CD4-positive, alpha-beta T cell (primary cell): ENCODE data around the gene FKBP2. TPM values are rescaled to one million over a fixed set of nuclear protein-coding genes. Genes with fewer than 3 reads are reported as not detected.

Source experiments
- ATAC-seq: fragments of 200-7000 bp; cut with Tn5 transposase; one replicate; pipeline ENCODE4 v1.10.0; 2022; ENCODE audit warnings: mild to moderate bottlenecking; ENCODE audit not compliant: poor library complexity
- CTCF ChIA-PET: fragments of 350-600 bp; sonication (Branson Sonifier 250); formaldehyde crosslinking; loops from one replicate; lab custom pipeline; 2021; ENCODE audit warnings: antibody characterized with exemption, inconsistent platforms; lab: Charles Lee
- POLR2A ChIA-PET: fragments of 350-600 bp; sonication (Branson Sonifier 250); formaldehyde crosslinking; loops from one replicate; lab custom pipeline; 2021; ENCODE audit warnings: antibody characterized with exemption, inconsistent platforms; lab: Charles Lee
- DNase-seq, 14 experiments: peaks; one replicate each; pipeline ENCODE4 v3.0.0-alpha.2; 2013 to 2020; ENCODE audit warnings: mixed read lengths in 2 of 14
- H3K27ac ChIP-seq, 2 donors: one replicate each; pipeline versions ENCODE4 v1.5.1 to v1.7.0; 2013; ENCODE audit warnings: low read length in 2 of 2, low read depth in 1 of 2, mild to moderate bottlenecking in 1 of 2
- H3K27me3 ChIP-seq, 2 experiments: 1 replicate in 1 of 2; 2 replicates in 1 of 2; pipeline versions ENCODE4 v1.6.1 to v1.7.0; 2013; ENCODE audit warnings: low read length in 2 of 2, control low read depth in 1 of 2, mild to moderate bottlenecking in 1 of 2, moderate library complexity in 1 of 2; ENCODE audit not compliant: insufficient read depth in 2 of 2, control insufficient read depth in 1 of 2
- H3K36me3 ChIP-seq: one replicate; pipeline ENCODE4 v1.6.1; 2013; ENCODE audit warnings: low read length, control low read depth; ENCODE audit not compliant: insufficient read depth
- H3K4me1 ChIP-seq: one replicate; pipeline ENCODE4 v1.6.1; 2013; ENCODE audit warnings: low read length, control low read depth; ENCODE audit not compliant: insufficient read depth
- H3K4me3 ChIP-seq: one replicate; pipeline ENCODE4 v1.5.1; 2013; ENCODE audit warnings: mild to moderate bottlenecking, low read length, moderate library complexity
- H3K9me3 ChIP-seq, 2 experiments: 1 replicate in 1 of 2; 2 replicates in 1 of 2; pipeline versions ENCODE4 v1.6.1 to v1.7.0; 2013; ENCODE audit warnings: low read length in 2 of 2, mild to moderate bottlenecking in 2 of 2, control low read depth in 1 of 2, moderate library complexity in 1 of 2; ENCODE audit not compliant: control insufficient read depth in 1 of 2, insufficient read depth in 1 of 2
- H3K27ac Mint-ChIP-seq: one replicate; pipeline ENCODE4 v1.8.0; 2020; ENCODE audit warnings: mixed read lengths
- H3K27me3 Mint-ChIP-seq: one replicate; pipeline ENCODE4 v1.8.0; 2021; ENCODE audit warnings: mixed read lengths
- H3K36me3 Mint-ChIP-seq: one replicate; pipeline ENCODE4 v1.8.0; 2021; ENCODE audit warnings: low read depth, mixed read lengths
- H3K4me1 Mint-ChIP-seq: one replicate; pipeline ENCODE4 v1.8.0; 2021; ENCODE audit warnings: low read depth, mixed read lengths
- H3K4me3 Mint-ChIP-seq: one replicate; pipeline ENCODE4 v1.8.0; 2020; ENCODE audit warnings: mild to moderate bottlenecking, mixed read lengths
- H3K9me3 Mint-ChIP-seq: one replicate; pipeline ENCODE4 v1.8.0; 2020; ENCODE audit warnings: mixed read lengths
- CTCF ChIP-seq: fragments of 200-600 bp; IDR thresholded peaks from one replicate; pipeline ENCODE4 v1.8.0; 2022; ENCODE audit warnings: antibody characterized with exemption, mild to moderate bottlenecking
- intact Hi-C, 2 experiments: fragments of 100-400 bp; cut with DNase I in 1 of 2; cut with micrococcal nuclease in 1 of 2; formaldehyde crosslinking; loops; one replicate each; pipeline versions ENCODE4 v1.15.1 to v1.9.0; 2023 to 2025; cut with DNase I, micrococcal nuclease
- total RNA-seq, 174 experiments: library from RNA in 2 of 174; stranded (reverse) in 2 of 174; gene quantifications; one replicate each; pipeline ENCODE4 v1.2.3 and lab custom pipeline; 2021 to 2026

Gene FKBP2
- total RNA-seq, 2 experiments from 2014 or later: 11.2 to 14.6 TPM

GRCh38 chr11:64263947-64264317, 23.0 kb downstream of the FKBP2 start:
- H3K36me3 Mint-ChIP-seq: peaks cover 6% of the 10 kb centered on the region
- Histone ChIP-seq H3K36me3 (peaks cover 12% of the 10 kb centered on the region), H3K27me3 (no peaks in the 10 kb centered on the region), H3K4me3 (no peak overlapping the region), H3K4me1 (peaks cover 22% of the 10 kb centered on the region), H3K9me3 (no peaks in the 10 kb centered on the region), H3K27ac (no peak overlapping the region)
- TF ChIP-seq CTCF: no peak
- DNase-seq: no peak
- no peaks in the 10 kb centered on the region for H3K9me3 Mint-ChIP-seq
- H3K4me3 Mint-ChIP-seq: no peak overlapping the region
- peaks cover 9% of the 10 kb centered on the region for H3K4me1 Mint-ChIP-seq
- ATAC-seq: no peak
- no peak overlapping the region for H3K27ac Mint-ChIP-seq
- POLR2A ChIA-PET: interaction anchor here (1.0 to 1.1 kb wide), 2 partner anchors 21 to 23 kb away, joined by 3 read pairs; partner anchors contain the start of genes BAD and FKBP2
- intact Hi-C loops: no loop called here
- CTCF ChIA-PET: interaction anchor here (1.5 kb wide), 1 partner anchor 37 kb away, joined by 5 read pairs; no protein-coding TSS in a partner anchor
- H3K27me3 Mint-ChIP-seq: no peaks in the 10 kb centered on the region

GRCh38 chr11:64264371-64264852, 23.5 kb downstream of the FKBP2 start:
- no peaks in the 10 kb centered on the region for H3K9me3 Mint-ChIP-seq
- H3K4me3 ChIP-seq: no peak overlapping the region
- H3K4me1 ChIP-seq: peaks cover 24% of the 10 kb centered on the region
- H3K4me3 Mint-ChIP-seq: no peak overlapping the region
- H3K36me3 Mint-ChIP-seq: peaks cover 4% of the 10 kb centered on the region
- CTCF ChIA-PET: no interaction called here
- peaks cover 13% of the 10 kb centered on the region for H3K4me1 Mint-ChIP-seq
- no peak for DNase-seq
- H3K27ac ChIP-seq: no peak overlapping the region
- H3K27ac Mint-ChIP-seq: no peak overlapping the region
- intact Hi-C loops: no loop called here
- POLR2A ChIA-PET: interaction anchor here (1.1 kb wide), 1 partner anchor 23 kb away, joined by 3 read pairs; the partner anchor contains the start of gene FKBP2
- TF ChIP-seq CTCF: no peak
- H3K36me3 ChIP-seq: peaks cover 8% of the 10 kb centered on the region
- H3K27me3 Mint-ChIP-seq: no peaks in the 10 kb centered on the region
- H3K27me3 ChIP-seq: no peaks in the 10 kb centered on the region
- no peak for ATAC-seq
- no peaks in the 10 kb centered on the region for H3K9me3 ChIP-seq

- intact Hi-C loops: no loop called here
- Mint-ChIP-seq H3K36me3 (peaks cover 9% of the 10 kb centered on the region), H3K4me1 (peaks cover 22% of the 10 kb centered on the region), H3K27ac (no peak overlapping the region), H3K4me3 (peak overlapping the region; percentile 30), H3K9me3 (no peaks in the 10 kb centered on the region), H3K27me3 (peaks cover 5% of the 10 kb centered on the region)
- Histone ChIP-seq H3K9me3 (no peaks in the 10 kb centered on the region), H3K27me3 (no peaks in the 10 kb centered on the region), H3K4me3 (no peak overlapping the region), H3K4me1 (peaks cover 25% of the 10 kb centered on the region), H3K36me3 (peaks cover 8% of the 10 kb centered on the region), H3K27ac (no peak overlapping the region)
- ATAC-seq (no peak), DNase-seq (no peak)
- TF ChIP-seq CTCF: no peak
- ChIA-PET POLR2A (no interaction called here), CTCF (no interaction called here)
Measured at GRCh38 chr11:64265176-64266160, 24.6 kb downstream of the FKBP2 start.
